PC-3 (cell line): ENCODE measurements around the gene MN1.

Source experiments
- CTCF ChIP-seq: fragments of 300-600 bp; sonication (generic); conservative IDR thresholded peaks from 2 replicates; pipeline ENCODE4 v1.5.1; 2017; ENCODE audit warnings: antibody characterized with exemption, low read depth, mild to moderate bottlenecking, low read length
- EZH2 ChIP-seq: fragments of 300-600 bp; sonication (generic); IDR thresholded peaks from one replicate; pipeline ENCODE4 v1.6.1; 2017; ENCODE audit warnings: antibody characterized with exemption, mild to moderate bottlenecking, low read length; ENCODE audit not compliant: unreplicated experiment
- EZH2phosphoT487 ChIP-seq: fragments of 300-600 bp; sonication (generic); IDR thresholded peaks from 2 replicates; pipeline ENCODE4 v1.6.1; 2018; ENCODE audit warnings: mild to moderate bottlenecking, antibody characterized with exemption, low read length, borderline replicate concordance

DNA sequence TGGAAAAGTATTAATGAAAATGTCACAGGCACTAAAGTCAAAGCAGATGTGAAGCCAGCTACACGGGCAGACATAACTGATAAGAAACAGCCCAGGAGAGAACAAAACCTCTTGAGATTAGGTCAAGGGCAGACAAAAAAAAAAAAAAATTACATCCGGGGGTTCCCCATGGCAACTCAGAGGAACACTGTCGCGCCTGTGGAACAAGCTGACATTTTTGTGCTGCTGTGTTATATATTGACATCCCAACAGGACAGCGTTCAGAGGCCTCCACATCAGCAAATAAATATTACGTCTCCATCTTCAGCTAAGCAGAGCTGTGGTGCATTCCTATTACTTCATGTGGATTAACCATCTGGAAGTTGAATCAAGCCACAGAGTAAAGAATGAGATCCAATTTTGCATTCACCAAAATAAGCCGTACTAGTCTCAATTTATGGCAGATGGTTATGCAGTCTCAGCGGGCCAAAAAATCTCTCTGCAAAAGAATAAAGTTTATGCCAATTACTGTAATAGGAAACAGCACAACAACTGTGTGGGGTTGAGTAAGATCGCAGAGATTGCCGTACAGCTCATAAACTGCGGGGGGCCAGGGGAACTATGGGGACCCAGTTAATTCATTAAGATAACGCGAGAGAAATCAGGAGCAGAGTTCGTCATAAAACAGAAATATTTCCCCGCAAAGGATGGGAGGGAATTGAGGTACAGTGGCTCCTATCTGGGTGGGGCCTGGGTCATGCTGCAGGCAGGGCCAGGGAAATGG is 41.3 kb upstream of the MN1 start:
- TF ChIP-seq CTCF (no peak), EZH2 (no peak), EZH2phosphoT487 (no peak)
